Mesodermal cell (in vitro differentiated cells): ENCODE data around the gene UBE2E2.

Experiments used
- H3K27ac ChIP-seq: 2 replicates; pipeline ENCODE4 v1.7.0; 2013; ENCODE audit warnings: mild to moderate bottlenecking, low read depth, low read length, moderate library complexity; ENCODE audit not compliant: severe bottlenecking
- H3K36me3 ChIP-seq: 2 replicates; pipeline ENCODE4 v1.7.1; 2013; ENCODE audit warnings: mild to moderate bottlenecking, low read length, moderate library complexity; ENCODE audit not compliant: control insufficient read depth, insufficient read depth
- H3K4me1 ChIP-seq: one replicate; pipeline ENCODE4 v1.7.1; 2013; ENCODE audit warnings: mild to moderate bottlenecking, low read length; ENCODE audit not compliant: insufficient read depth, control insufficient read depth, poor library complexity, severe bottlenecking
- H3K4me3 ChIP-seq: 2 replicates; pipeline ENCODE4 v1.7.0; 2013; ENCODE audit warnings: low read length, control low read depth, mild to moderate bottlenecking; ENCODE audit not compliant: insufficient read depth, poor library complexity, severe bottlenecking; ENCODE audit errors: extremely low read depth
- H3K9me3 ChIP-seq: 2 replicates; pipeline ENCODE4 v1.7.1; 2013; ENCODE audit warnings: mild to moderate bottlenecking, low read length, moderate library complexity; ENCODE audit not compliant: control insufficient read depth
- WGBS, 2 experiments: methylation state at CpG; one replicate each; pipeline ENCODE4 v1.1.5; 2013; ENCODE audit warnings: missing lambda C conversion rate in 2 of 2; ENCODE audit not compliant: insufficient coverage in 2 of 2; 5-methylcytosine and 5-hydroxymethylcytosine counted together

The UBE2E2 gene

DNA sequence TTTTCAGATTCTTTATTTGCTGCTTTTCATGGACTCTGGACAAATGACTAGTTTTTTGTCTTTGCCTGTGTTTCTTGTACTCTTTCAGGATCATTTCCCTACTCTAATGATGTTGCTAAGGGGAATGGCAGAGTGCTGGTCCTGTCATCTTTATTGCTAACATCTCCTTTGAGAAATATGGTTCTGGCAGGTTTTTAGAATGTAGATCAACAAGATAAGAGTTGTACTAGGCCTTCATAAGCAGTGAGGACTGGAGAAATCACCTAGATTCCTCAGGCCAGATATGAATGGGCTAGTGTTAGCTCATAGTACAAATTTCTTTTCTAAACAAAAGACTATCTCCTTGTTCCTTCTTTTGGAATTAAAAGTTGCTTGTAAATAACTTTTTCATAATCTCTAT is 156.0 kb downstream of the UBE2E2 start:
- Histone ChIP-seq H3K4me1 (no peaks in the 10 kb centered on the region), H3K4me3 (no peak overlapping the region), H3K36me3 (no peaks in the 10 kb centered on the region), H3K27ac (no peak overlapping the region), H3K9me3 (no peaks in the 10 kb centered on the region)

DNA sequence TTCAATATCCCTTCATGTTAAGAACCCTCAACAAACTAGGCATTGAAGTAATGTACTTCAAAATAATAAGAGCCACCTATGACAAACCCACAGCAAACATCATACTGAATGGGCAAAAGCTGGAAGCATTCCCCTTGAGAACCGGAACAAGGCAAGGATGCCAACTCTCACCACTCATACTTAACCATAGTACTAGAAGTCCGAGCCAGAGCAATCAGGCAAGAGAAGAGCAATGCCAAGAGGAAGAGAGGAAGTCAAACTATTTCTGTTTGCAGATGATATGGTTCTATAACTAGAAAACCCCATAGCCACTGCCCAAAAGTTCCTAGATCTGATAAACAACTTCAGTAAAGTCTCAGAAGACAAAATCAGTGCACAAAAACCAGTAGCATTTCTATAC is 161.9 kb downstream of the UBE2E2 start:
- no peak overlapping the region for H3K4me3 ChIP-seq
- H3K9me3 ChIP-seq = no peaks in the 10 kb centered on the region
- no peak overlapping the region for H3K27ac ChIP-seq
- no peaks in the 10 kb centered on the region for H3K4me1 ChIP-seq
- WGBS, 2 experiments = 100% methylated on average over 1 of the region's 2 CpGs; no CpG with 5 or more reads in 1 of the 2 experiments
- no peaks in the 10 kb centered on the region for H3K36me3 ChIP-seq

DNA sequence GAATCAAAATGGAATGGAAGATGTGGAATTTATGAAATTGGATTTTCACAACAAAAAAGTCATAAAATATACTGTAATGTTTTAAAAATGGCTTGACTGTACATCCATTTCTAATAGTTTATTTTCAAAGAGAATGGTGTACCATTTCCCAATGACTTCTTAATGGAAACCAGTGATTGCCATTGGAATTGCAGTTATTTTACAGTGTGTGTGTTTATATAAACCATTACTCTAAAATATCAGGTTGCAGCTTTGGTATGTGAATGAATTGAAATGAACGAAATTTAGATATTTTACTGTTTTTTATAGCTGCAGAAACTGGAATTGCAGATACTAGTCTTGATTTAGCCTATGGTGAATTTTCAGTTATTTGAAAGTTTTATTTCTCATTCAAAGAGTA is 165.6 kb downstream of the UBE2E2 start:
- no peak overlapping the region for H3K4me3 ChIP-seq
- no peak overlapping the region for H3K27ac ChIP-seq
- H3K4me1 ChIP-seq = no peaks in the 10 kb centered on the region
- no CpG with 5 or more reads among the region's 1 CpG for WGBS, 2 experiments
- H3K9me3 ChIP-seq = no peaks in the 10 kb centered on the region
- no peaks in the 10 kb centered on the region for H3K36me3 ChIP-seq

DNA sequence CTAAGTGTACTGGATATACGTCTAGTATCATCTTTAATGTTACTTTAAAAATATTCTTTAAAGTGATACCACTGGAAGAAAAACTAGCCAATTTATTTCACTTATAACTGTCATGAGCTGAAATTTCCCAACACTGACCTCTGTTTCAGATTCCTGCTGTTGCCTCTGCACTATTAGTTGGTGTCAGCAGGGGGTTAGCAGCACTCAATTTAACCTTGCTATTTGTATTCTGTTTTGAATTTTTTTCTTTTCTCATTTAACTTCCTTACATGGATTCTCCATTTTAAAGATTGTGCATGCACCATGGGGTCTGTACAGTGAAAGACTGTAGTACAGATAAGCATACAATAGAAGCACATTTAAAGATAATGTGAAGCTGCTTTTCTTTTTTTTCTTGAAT is 169.2 kb downstream of the UBE2E2 start:
- Histone ChIP-seq H3K27ac (no peak overlapping the region), H3K36me3 (no peaks in the 10 kb centered on the region), H3K9me3 (no peaks in the 10 kb centered on the region), H3K4me1 (no peaks in the 10 kb centered on the region), H3K4me3 (no peak overlapping the region)
- WGBS, 2 experiments = no CpG with 5 or more reads among the region's 1 CpG

DNA sequence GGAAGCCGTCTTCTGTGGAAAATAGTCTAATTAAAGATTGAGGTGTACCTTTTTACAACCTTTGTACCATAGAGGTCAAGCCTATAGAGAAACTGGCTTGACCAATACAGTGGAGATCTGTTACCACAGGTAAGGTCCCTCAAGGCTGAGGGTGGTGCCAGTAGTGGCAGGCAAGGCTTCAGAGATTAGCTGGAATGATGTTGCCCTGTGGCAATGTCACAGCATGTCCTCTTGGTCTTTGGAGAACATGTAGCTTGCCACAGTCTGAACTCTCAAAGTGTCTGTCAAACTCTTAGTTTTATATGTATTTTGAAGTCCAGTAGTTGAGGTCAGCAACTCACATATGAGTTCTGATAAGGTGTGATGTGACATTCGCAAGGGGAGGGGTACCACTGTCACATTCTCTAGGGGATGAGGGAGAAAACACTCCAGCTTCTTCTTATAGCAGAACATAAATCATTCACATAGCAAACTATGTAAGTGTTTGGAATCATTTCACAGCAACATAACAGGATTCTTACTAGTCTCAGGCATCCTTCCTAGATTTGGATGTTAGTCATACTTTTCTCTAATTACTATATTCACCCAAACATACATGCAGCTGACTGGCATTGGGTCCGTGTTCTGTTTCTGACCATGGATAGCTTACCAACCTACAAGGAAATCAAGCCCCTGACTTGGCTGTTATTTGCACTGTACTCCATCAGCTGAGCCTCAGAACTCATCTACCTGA is 173.6 kb downstream of the UBE2E2 start:
- 100% methylated on average over 1 of the region's 3 CpGs; no CpG with 5 or more reads in 1 of the 2 experiments for WGBS, 2 experiments
- Histone ChIP-seq H3K4me1 (no peaks in the 10 kb centered on the region), H3K36me3 (no peaks in the 10 kb centered on the region), H3K4me3 (no peak overlapping the region), H3K27ac (no peak overlapping the region), H3K9me3 (no peaks in the 10 kb centered on the region)

DNA sequence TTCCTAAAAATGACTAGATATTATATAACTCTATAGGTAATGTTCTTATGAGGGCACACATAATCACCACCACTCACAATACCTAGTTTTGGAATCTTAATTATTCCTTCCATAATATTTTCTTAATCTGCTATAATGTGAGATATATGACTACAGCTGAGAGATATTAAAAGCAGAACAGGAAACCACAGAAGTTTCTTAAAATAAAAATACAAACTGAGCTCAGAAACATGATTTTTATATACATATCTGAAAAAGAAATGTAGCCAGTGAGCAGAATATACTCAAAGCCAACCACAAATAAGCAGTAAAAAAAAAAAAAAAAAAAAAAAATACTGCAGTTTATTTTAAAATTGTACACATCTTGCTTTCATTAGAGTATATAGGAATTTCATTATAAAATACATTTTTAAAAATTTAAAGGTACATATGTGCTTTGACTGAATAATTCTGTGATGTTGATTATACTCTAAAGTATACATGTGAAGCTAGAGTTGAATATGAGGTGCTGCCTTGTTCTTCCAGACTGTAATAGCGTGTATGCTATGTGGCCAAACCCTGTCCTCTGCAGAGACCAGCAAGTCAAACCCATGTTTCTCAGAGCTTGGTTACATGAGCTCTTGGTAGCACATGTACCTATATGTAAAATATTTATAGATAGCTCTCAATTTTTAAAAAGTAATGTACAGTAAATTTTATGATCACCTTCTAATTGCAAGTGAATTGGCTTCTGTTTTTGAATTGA is 175.0 kb downstream of the UBE2E2 start:
- H3K4me1 ChIP-seq = no peaks in the 10 kb centered on the region
- H3K4me3 ChIP-seq = no peak overlapping the region
- no peak overlapping the region for H3K27ac ChIP-seq
- no peaks in the 10 kb centered on the region for H3K36me3 ChIP-seq
- no peaks in the 10 kb centered on the region for H3K9me3 ChIP-seq
- no CpG with 5 or more reads among the region's 1 CpG for WGBS, 2 experiments

DNA sequence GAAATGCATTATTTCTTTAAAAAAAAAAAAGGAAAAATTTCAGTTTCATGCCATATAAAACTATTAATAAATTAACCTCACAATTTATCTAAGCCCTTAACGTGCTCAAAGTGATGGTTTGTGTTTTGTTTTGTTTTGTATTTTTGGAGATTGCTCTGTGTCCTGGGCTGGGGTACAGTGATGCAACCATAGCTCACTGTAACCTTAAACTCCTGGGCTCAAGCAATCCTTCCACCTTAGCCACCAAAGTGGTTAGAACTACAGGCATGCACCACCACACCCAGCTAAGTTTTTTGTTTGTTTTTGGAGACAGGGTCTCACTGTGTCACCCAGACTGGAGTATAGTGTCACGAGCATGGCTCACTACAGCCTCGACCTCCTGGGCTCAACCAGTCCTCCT is 180.7 kb downstream of the UBE2E2 start:
- H3K36me3 ChIP-seq = no peaks in the 10 kb centered on the region
- 90 to 100% methylated on average over 1 to 2 of the region's 3 CpGs for WGBS, 2 experiments

DNA sequence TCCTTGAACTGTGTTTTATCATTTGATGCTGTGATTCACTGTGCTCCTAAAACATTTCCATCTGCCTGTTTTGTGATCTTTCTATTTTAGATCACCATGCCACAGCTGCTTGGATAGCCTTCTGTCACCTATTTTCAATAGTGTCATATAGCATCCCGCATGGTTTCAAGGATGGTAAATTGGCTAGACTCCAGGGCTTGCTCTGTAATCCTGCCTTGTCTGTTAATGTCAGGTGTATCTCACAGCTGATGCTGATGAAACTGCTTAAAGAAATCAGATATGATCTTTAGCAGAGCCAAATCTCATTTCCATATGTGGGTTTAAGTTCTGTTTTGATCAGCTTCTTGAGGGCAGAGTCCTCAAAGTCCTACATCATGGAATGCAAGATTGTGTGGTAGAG is 182.2 kb downstream of the UBE2E2 start:
- no CpG with 5 or more reads among the region's 1 CpG for WGBS, 2 experiments
- Histone ChIP-seq H3K4me1 (no peaks in the 10 kb centered on the region), H3K9me3 (no peaks in the 10 kb centered on the region), H3K27ac (no peak overlapping the region), H3K4me3 (no peak overlapping the region), H3K36me3 (no peaks in the 10 kb centered on the region)

More for the DNA sequence above, 180.7 kb downstream of the UBE2E2 start:
- no peak overlapping the region for H3K4me3 ChIP-seq
- H3K9me3 ChIP-seq = no peaks in the 10 kb centered on the region
- H3K27ac ChIP-seq = no peak overlapping the region
- H3K4me1 ChIP-seq = no peaks in the 10 kb centered on the region

DNA sequence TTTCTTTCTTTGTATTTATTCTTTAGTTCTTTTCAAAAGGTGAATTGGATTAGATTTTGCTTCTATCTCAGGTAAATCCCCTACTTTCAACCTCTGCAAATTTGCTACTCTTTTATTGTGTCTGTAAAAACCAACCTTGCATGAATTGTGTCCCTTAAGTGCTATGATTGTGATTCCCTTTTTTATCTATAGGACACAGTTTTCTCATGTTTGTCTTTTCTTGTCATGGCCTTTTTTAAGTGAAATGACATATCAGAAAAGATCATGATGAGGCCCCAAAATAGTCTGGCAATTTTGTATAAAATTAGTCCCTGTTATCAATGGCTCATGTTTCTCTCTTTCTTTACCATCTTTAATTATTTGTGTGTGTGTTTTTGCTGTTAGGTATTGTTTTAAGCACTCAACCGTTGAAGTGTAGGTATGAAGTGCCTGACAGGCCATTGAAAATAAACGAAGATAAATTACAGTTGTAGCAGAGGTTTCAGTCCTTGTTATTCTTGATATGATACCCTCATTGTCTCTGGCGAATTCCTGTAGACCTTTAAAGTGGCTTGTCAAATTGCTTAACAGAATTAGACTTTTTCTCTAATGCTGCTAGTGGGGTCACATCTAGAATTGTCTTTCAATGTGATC is 184.3 kb downstream of the UBE2E2 start:
- H3K27ac ChIP-seq = no peak overlapping the region
- no peaks in the 10 kb centered on the region for H3K36me3 ChIP-seq
- H3K4me3 ChIP-seq = no peak overlapping the region
- H3K4me1 ChIP-seq = no peaks in the 10 kb centered on the region
- 86 to 89% methylated on average over 3 of the region's 3 CpGs for WGBS, 2 experiments
- no peaks in the 10 kb centered on the region for H3K9me3 ChIP-seq

DNA sequence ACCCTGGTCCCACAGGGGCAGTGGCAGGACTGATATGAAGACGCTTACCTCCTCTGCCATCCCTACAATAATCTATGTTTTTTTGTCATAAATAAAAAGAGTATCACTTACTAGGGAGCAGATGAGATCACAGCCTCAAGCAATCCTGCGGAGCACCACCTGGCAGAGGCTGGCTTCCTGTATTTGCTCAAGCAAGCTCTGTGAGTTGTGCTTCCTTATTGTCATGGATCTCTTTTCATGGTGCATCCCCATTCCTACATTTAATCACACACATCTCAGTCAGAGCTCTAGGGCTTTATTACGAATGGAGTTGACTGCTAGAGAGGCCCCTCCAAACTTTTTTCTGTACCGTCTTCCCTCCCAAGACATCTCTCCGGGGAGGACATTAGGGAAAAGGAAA is 186.0 kb downstream of the UBE2E2 start:
- 53 to 63% methylated on average over 1 to 2 of the region's 5 CpGs for WGBS, 2 experiments
- no peaks in the 10 kb centered on the region for H3K9me3 ChIP-seq
- no peaks in the 10 kb centered on the region for H3K4me1 ChIP-seq
- H3K4me3 ChIP-seq = no peak overlapping the region
- H3K36me3 ChIP-seq = no peaks in the 10 kb centered on the region
- H3K27ac ChIP-seq = no peak overlapping the region

DNA sequence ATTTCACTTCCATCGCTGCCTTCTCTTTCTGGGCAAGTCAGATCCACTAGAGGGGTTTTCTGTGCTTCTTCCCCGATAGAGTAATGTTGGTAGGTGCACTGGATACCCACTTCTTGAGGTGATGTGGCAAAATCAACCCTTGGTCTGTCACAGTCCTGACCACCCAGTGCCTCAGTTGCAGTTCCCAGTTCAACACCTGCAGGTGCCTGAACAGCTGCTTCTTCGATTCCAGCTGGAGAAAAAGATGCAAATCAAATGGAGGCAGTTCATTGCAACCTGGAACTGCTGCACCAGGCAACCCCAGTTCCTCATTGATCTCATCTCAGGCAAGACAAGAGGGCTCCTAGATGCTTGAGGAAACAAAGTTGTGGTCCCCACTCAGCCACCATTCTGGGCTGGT is 186.6 kb downstream of the UBE2E2 start:
- H3K27ac ChIP-seq = no peak overlapping the region
- 83 to 100% methylated on average over 1 to 2 of the region's 3 CpGs for WGBS, 2 experiments
- H3K36me3 ChIP-seq = no peaks in the 10 kb centered on the region
- H3K4me1 ChIP-seq = no peaks in the 10 kb centered on the region
- no peaks in the 10 kb centered on the region for H3K9me3 ChIP-seq
- H3K4me3 ChIP-seq = no peak overlapping the region
